CD4-positive, alpha-beta memory T cell (primary cell): Measurements from ENCODE around the gene RFNG. TPM values are rescaled to one million over a fixed set of nuclear protein-coding genes. Genes with fewer than 3 reads are reported as not detected.
A peak's percentile ranks its signal among the peaks of the same experiment; 100 is the strongest.

Experiments used
- CTCF ChIA-PET: fragments of 350-600 bp; sonication (Branson Sonifier 250); formaldehyde crosslinking; loops from one replicate; lab custom pipeline; 2021; ENCODE audit warnings: inconsistent platforms; ENCODE audit not compliant: partially characterized antibody; lab: Charles Lee
- POLR2A ChIA-PET: fragments of 350-600 bp; sonication (Branson Sonifier 250); formaldehyde crosslinking; loops from one replicate; lab custom pipeline; 2021; ENCODE audit not compliant: partially characterized antibody; lab: Charles Lee
- DNase-seq, 5 donors: peaks; one replicate each; pipeline versions ENCODE4 v3.0.0 to v3.0.0-alpha.2; 2020 to 2022; ENCODE audit warnings: mixed read lengths in 1 of 5
- H3K27ac ChIP-seq: one replicate; pipeline ENCODE4 v1.7.0; 2013; ENCODE audit warnings: low read depth, low read length
- H3K27me3 ChIP-seq: 2 replicates; pipeline ENCODE4 v1.7.0; 2013; ENCODE audit warnings: mild to moderate bottlenecking, low read length, moderate library complexity; ENCODE audit not compliant: insufficient read depth
- H3K36me3 ChIP-seq: 2 replicates; pipeline ENCODE4 v1.7.0; 2013; ENCODE audit warnings: mild to moderate bottlenecking, low read length, moderate library complexity; ENCODE audit not compliant: insufficient read depth
- H3K4me1 ChIP-seq: 2 replicates; pipeline ENCODE4 v1.7.0; 2013; ENCODE audit warnings: mild to moderate bottlenecking, low read length, moderate library complexity; ENCODE audit not compliant: insufficient read depth
- H3K4me3 ChIP-seq, 2 donors: one replicate each; pipeline ENCODE4 v1.7.0; 2013; ENCODE audit warnings: low read length in 2 of 2, mild to moderate bottlenecking in 1 of 2
- H3K9me3 ChIP-seq, 2 donors: one replicate each; pipeline ENCODE4 v1.7.0; 2013; ENCODE audit warnings: low read length in 2 of 2, control low read depth in 1 of 2; ENCODE audit not compliant: control insufficient read depth in 1 of 2
- H3K27ac Mint-ChIP-seq, 7 donors: one replicate each; pipeline ENCODE4 v1.8.0; 2020 to 2021; ENCODE audit warnings: mixed read lengths in 7 of 7, mild to moderate bottlenecking in 6 of 7, inconsistent platforms in 3 of 7, moderate library complexity in 3 of 7
- H3K27me3 Mint-ChIP-seq, 2 donors: one replicate each; pipeline ENCODE4 v1.8.0; 2020 to 2021; ENCODE audit warnings: mixed read lengths in 2 of 2
- H3K36me3 Mint-ChIP-seq, 2 donors: one replicate each; pipeline ENCODE4 v1.8.0; 2020 to 2021; ENCODE audit warnings: mixed read lengths in 2 of 2, inconsistent platforms in 1 of 2, mild to moderate bottlenecking in 1 of 2
- H3K4me1 Mint-ChIP-seq, 4 donors: one replicate each; pipeline ENCODE4 v1.8.0; 2020 to 2021; ENCODE audit warnings: mixed read lengths in 4 of 4, mild to moderate bottlenecking in 1 of 4
- H3K4me3 Mint-ChIP-seq, 8 donors: one replicate each; pipeline ENCODE4 v1.8.0; 2020 to 2021; ENCODE audit warnings: mixed read lengths in 8 of 8, mild to moderate bottlenecking in 7 of 8, moderate library complexity in 6 of 8, inconsistent platforms in 3 of 8
- H3K9me3 Mint-ChIP-seq, 8 donors: one replicate each; pipeline ENCODE4 v1.8.0; 2020 to 2021; ENCODE audit warnings: mixed read lengths in 8 of 8, mild to moderate bottlenecking in 5 of 8, inconsistent platforms in 3 of 8, moderate library complexity in 1 of 8
- intact Hi-C: fragments of 100-400 bp; cut with micrococcal nuclease; formaldehyde crosslinking; loops from one replicate; pipeline ENCODE4 v1.15.1; 2023
- polyA plus RNA-seq, 2 donors: library from polyadenylated mRNA; unstranded; fragments of 300-500 nt; fragmentation: Illumina TruSeq; gene quantifications; one replicate each; pipeline ENCODE4 v1.2.3, GENCODE V29; 2021
- total RNA-seq, 2 experiments: library from RNA; stranded (reverse); gene quantifications; one replicate each; pipeline ENCODE4 v1.2.3, GENCODE V29; 2021

Gene RFNG
- total and polyA plus RNA-seq, 4 experiments from 2014 or later: 6.2 to 44.0 (median 22.9) TPM

- Histone ChIP-seq H3K27me3 (no peaks in the 10 kb centered on the region), H3K36me3 (no peaks in the 10 kb centered on the region), H3K27ac (no peak overlapping the region), H3K4me3 (no peak overlapping the region), H3K9me3 (no peaks in the 10 kb centered on the region), H3K4me1 (no peaks in the 10 kb centered on the region)
- Mint-ChIP-seq H3K27ac (no peak overlapping the region), H3K9me3 (peaks cover 0 to 4% (median 0%) of the 10 kb centered on the region in 8 donors), H3K4me1 (no peaks in the 10 kb centered on the region), H3K36me3 (peaks cover 0 to 2% of the 10 kb centered on the region in 2 donors), H3K27me3 (no peaks in the 10 kb centered on the region), H3K4me3 (no peak overlapping the region)
- intact Hi-C loops: no loop called here
- POLR2A ChIA-PET: no interaction called here
- CTCF ChIA-PET: interaction anchor here (0.6 to 0.8 kb wide), 2 partner anchors 36 to 43 kb away, joined by 3 read pairs; partner anchors contain the start of gene DCXR
- no peak for DNase-seq
These were observed 21.8 kb upstream of the RFNG start for GRCh38 chr17:82073446-82073845.

DNA sequence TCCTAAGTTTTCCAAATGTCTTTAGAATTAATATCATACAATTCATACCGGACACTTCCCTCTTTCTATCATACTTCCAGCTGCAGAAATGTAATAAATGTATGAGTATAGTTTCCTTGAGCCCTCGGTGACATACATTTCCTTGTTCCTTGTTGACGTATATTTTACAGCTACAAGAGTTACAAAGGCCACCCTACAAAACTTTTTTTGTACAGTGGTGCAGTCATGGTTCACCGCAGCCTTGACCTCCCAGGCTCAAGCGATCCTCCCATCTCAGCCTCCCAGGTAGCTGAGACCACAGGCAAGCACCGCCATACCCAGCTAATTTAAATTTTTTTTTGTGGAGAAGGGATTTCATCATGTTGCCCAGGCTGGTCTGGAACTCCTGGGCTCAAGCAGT lies 21.2 kb upstream of the RFNG start:
- no peaks in the 10 kb centered on the region for H3K4me1 Mint-ChIP-seq
- H3K27me3 Mint-ChIP-seq: no peaks in the 10 kb centered on the region
- no peak overlapping the region for H3K27ac Mint-ChIP-seq
- CTCF ChIA-PET: interaction anchor here (0.6 to 0.8 kb wide), 3 partner anchors 35 to 437 kb away, joined by 3 read pairs; partner anchors contain the start of gene DCXR
- no peak overlapping the region for H3K27ac ChIP-seq
- POLR2A ChIA-PET: no interaction called here
- no peaks in the 10 kb centered on the region for H3K4me1 ChIP-seq
- no peak overlapping the region for H3K4me3 Mint-ChIP-seq
- intact Hi-C loops: no loop called here
- no peaks in the 10 kb centered on the region for H3K9me3 ChIP-seq
- H3K27me3 ChIP-seq: no peaks in the 10 kb centered on the region
- H3K36me3 Mint-ChIP-seq: no peaks in the 10 kb centered on the region
- H3K4me3 ChIP-seq: no peak overlapping the region
- H3K36me3 ChIP-seq: no peaks in the 10 kb centered on the region
- peaks cover 0 to 4% (median 0%) of the 10 kb centered on the region in 8 donors for H3K9me3 Mint-ChIP-seq
- DNase-seq: no peak

GRCh38 chr17:82070611-82071010 lies 19.0 kb upstream of the RFNG start:
- H3K27me3 ChIP-seq: no peaks in the 10 kb centered on the region
- no peaks in the 10 kb centered on the region for H3K9me3 ChIP-seq
- Mint-ChIP-seq H3K27me3 (no peaks in the 10 kb centered on the region), H3K9me3 (no peaks in the 10 kb centered on the region), H3K27ac (peak overlapping the region in 2 of 7 donors; percentile 2 to 3), H3K4me3 (no peak overlapping the region), H3K36me3 (no peaks in the 10 kb centered on the region), H3K4me1 (peaks cover 0 to 14% (median 7%) of the 10 kb centered on the region in 4 donors)
- H3K4me3 ChIP-seq: no peak overlapping the region
- ChIA-PET POLR2A (interaction anchor here (1.1 kb wide), 1 partner anchor 56 kb away, joined by 3 read pairs; no protein-coding TSS in a partner anchor), CTCF (no interaction called here)
- no peak for DNase-seq
- peaks cover 11% of the 10 kb centered on the region for H3K4me1 ChIP-seq
- H3K36me3 ChIP-seq: no peaks in the 10 kb centered on the region
- intact Hi-C loops: no loop called here
- H3K27ac ChIP-seq: no peak overlapping the region

DNA sequence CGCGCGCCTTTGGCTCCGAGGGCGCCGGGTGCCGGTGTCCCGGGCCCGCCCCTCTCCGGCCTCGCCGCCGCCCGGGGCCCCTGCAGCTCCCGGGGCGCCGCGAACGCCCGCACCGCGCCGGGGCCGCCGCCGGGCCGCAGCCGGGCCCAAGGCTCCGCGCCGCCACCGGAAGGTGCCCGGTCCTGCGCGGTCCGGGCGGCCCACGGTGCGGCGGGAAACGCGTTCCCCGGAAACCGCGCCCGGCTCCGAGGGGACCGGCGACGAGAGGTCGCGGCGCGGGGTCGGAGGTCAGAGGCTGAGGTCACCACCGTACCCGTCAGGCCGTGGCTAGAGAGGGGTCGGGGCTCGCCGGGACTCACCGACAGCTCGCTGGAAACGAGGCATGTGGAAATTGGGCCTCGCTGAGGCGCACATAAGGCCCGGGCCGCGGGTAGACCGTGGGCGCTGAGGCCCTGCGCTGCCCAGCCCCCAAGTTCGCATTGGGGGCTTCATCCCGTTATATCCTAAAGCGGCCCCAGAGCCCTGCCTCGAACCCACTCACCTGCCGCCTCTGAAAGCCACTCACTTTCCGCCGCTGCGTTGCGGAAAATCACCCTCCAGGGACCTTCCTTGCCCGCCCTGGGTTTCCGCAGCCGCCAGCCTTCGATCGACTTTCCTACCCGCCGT lies 14.2 kb upstream of the RFNG start, which contains the start of gene DUS1L:
TSS of gene DUS1L (minus strand) at position 167 of the 666 bp plus-strand sequence. CDS start 745 bp downstream, outside the sequence.
- H3K27me3 Mint-ChIP-seq: no peaks in the 10 kb centered on the region
- H3K4me3 ChIP-seq: peak within 1 kb of the TSS; percentile 42 to 73
- H3K27ac ChIP-seq: peak within 1 kb of the TSS; percentile 66
- no peaks in the 10 kb centered on the region for H3K9me3 ChIP-seq
- peak within 1 kb of the TSS; percentile 81 to 89 (median 86) for H3K4me3 Mint-ChIP-seq
- intact Hi-C loops: loop anchor here (1.0 to 2.0 kb wide), 2 partner anchors 14 to 29 kb away; partner anchors contain the start of genes DCXR, GPS1 and RFNG
- peak within 1 kb of the TSS; percentile 91 to 97 (median 94) for H3K27ac Mint-ChIP-seq
- peaks cover 5% of the 10 kb centered on the region for H3K36me3 ChIP-seq
- peak; percentile 44 to 78 (median 70) for DNase-seq
- no peaks in the 10 kb centered on the region for H3K27me3 ChIP-seq
- peaks cover 0 to 4% of the 10 kb centered on the region in 2 donors for H3K36me3 Mint-ChIP-seq
- ChIA-PET CTCF (interaction anchor here (0.5 to 1.7 kb wide), 5 partner anchors 28 to 303 kb away, joined by 3 to 4 read pairs (median 3); partner anchors contain the start of gene DCXR), POLR2A (interaction anchor here (0.7 to 3.9 kb wide), 17 partner anchors 9 to 206 kb away, joined by 3 to 27 read pairs (median 7); partner anchors contain the start of genes CENPX, DCXR, FASN and GPS1)
- H3K4me1 Mint-ChIP-seq: peaks cover 0 to 23% (median 12%) of the 10 kb centered on the region in 4 donors
- peaks cover 28% of the 10 kb centered on the region for H3K4me1 ChIP-seq
- no peaks in the 10 kb centered on the region for H3K9me3 Mint-ChIP-seq

DNA sequence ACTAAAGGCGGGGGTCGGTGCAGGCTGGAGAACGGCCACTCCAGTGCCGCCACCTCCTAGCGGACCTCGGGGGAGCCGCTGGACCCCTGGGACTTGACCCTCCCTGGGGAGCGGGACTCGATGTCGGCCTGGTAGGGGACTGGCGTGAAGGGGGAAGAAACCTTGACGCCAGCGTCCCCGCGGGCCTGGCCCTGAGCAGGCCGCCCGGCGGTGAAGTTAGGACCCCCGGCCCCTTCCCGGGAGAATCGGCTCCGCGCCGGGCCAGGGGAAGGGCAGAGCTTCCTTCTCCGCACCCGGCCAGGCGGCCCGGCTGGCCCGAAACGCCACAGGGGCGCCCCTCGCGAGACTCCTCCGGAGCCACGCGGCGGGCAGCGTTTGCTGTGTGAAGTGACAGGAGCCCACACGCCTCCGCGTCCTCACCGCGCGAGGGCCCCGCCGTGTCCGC lies 13.6 kb upstream of the RFNG start:
- Mint-ChIP-seq H3K27ac (peak overlapping the region in 3 of 7 donors; percentile 22 to 64 (median 52)), H3K9me3 (no peaks in the 10 kb centered on the region), H3K36me3 (peaks cover 0 to 6% of the 10 kb centered on the region in 2 donors), H3K4me3 (peak overlapping the region; percentile 49 to 74 (median 70)), H3K27me3 (no peaks in the 10 kb centered on the region), H3K4me1 (peaks cover 0 to 23% (median 12%) of the 10 kb centered on the region in 4 donors)
- H3K4me1 ChIP-seq: peaks cover 28% of the 10 kb centered on the region
- no peaks in the 10 kb centered on the region for H3K9me3 ChIP-seq
- H3K27me3 ChIP-seq: no peaks in the 10 kb centered on the region
- intact Hi-C loops: loop anchor here (1.0 to 2.0 kb wide), 2 partner anchors 14 to 28 kb away; partner anchors contain the start of genes DCXR, GPS1 and RFNG
- no peak for DNase-seq
- H3K27ac ChIP-seq: peak overlapping the region; percentile 63
- H3K4me3 ChIP-seq: peak overlapping the region; percentile 23 to 73
- ChIA-PET CTCF (interaction anchor here (1.1 to 1.7 kb wide), 2 partner anchors 28 to 106 kb away, joined by 3 to 4 read pairs; partner anchors contain the start of gene DCXR), POLR2A (interaction anchor here (0.9 to 3.9 kb wide), 16 partner anchors 8 to 205 kb away, joined by 3 to 27 read pairs (median 8); partner anchors contain the start of genes CENPX, DCXR, FASN and GPS1)
- H3K36me3 ChIP-seq: peaks cover 11% of the 10 kb centered on the region

DNA sequence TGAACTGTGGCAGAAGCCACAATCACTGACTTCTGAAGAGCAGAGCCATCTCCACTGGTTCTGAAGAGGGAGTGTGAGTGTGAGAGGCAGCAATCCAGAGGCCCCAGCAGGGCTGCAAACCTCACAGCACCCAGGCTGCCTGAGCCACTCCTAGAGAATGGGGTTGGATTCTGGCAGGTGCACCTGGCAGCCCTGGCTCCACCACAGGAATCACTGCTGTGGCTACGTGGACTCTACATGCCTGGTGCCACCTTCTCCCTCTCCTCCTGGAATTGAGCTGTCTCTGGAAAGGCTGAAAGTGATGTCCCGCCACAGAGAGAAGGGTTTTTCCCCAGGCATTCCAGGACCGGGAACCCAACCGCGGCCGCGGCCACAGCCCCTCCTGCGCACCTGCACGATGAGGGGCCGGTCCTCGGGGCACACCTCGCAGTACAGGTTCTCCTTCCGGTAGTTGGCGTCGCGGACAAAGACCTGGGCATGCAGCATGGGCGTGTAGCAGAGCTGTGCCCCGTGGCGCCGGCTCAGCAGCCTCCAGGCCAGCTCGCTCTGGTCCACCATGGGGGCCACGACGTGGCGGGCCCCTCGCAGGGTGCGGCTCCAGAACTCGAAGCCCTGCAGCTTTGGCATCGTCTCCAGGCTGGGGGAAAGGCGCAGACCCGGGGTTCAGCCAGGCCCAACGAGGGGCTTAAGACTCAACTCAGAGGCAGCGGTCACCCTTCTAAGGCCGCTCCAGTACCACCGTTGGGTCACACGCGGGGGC lies 13.0 kb upstream of the RFNG start:
- no peaks in the 10 kb centered on the region for H3K9me3 Mint-ChIP-seq
- Histone ChIP-seq H3K4me3 (peak overlapping the region; percentile 23 to 73), H3K27me3 (no peaks in the 10 kb centered on the region), H3K27ac (peak overlapping the region; percentile 63), H3K9me3 (no peaks in the 10 kb centered on the region), H3K4me1 (peaks cover 28% of the 10 kb centered on the region), H3K36me3 (peaks cover 14% of the 10 kb centered on the region)
- intact Hi-C loops: loop anchor here (1.0 to 2.0 kb wide), 2 partner anchors 13 to 28 kb away; partner anchors contain the start of genes DCXR, GPS1 and RFNG
- H3K27ac Mint-ChIP-seq: peak overlapping the region in 5 of 7 donors; percentile 59 to 87 (median 66)
- H3K36me3 Mint-ChIP-seq: peaks cover 0 to 10% of the 10 kb centered on the region in 2 donors
- peak overlapping the region; percentile 49 to 74 (median 70) for H3K4me3 Mint-ChIP-seq
- POLR2A ChIA-PET: interaction anchor here (1.0 to 3.9 kb wide), 11 partner anchors 8 to 81 kb away, joined by 4 to 27 read pairs (median 15); partner anchors contain the start of genes CENPX, DCXR, FASN and GPS1
- no peaks in the 10 kb centered on the region for H3K27me3 Mint-ChIP-seq
- CTCF ChIA-PET: interaction anchor here (1.1 to 1.7 kb wide), 2 partner anchors 27 to 105 kb away, joined by 3 to 4 read pairs; partner anchors contain the start of gene DCXR
- peaks cover 0 to 23% (median 12%) of the 10 kb centered on the region in 4 donors for H3K4me1 Mint-ChIP-seq
- DNase-seq: peak in 1 of 5 donors; percentile 36
